Measurements from ENCODE around the gene ABCA2. TPM values are rescaled to one million over a fixed set of nuclear protein-coding genes. Genes with fewer than 3 reads are reported as not detected.
"Not testable (repeated sequence)": the region's sequence is repeated elsewhere in the genome, so short reads cannot be mapped to it uniquely, and the experiment has no call there.

ABCA2 gene
- total RNA-seq, 4 donors from 2014 or later = 13.5 to 24.3 (median 19.3) TPM

- 99 to 100% methylated on average over 1 to 12 of the region's 23 CpGs for whole genome bisulfite sequencing, 2 donors (ENCODE audit: low coverage in 1 of 2)
- no peaks in the 10 kb centered on the region for H3K9me3 ChIP-seq
- no peaks in the 10 kb centered on the region for H3K36me3 ChIP-seq
- peaks cover 0 to 23% (median 5%) of the 10 kb centered on the region in 3 donors for H3K4me1 ChIP-seq
- H3K27me3 ChIP-seq = peaks cover 49% of the 10 kb centered on the region
- TF ChIP-seq EP300 (IDR thresholded peaks at IDR 0.05) (no peak), CTCF (IDR thresholded peaks at IDR 0.05) (no peak), POLR2A (IDR thresholded peaks at IDR 0.05) (no peak), POLR2AphosphoS5 (IDR thresholded peaks at IDR 0.05) (no peak)
- ATAC-seq = no peak
- no peak overlapping the region for H3K27ac ChIP-seq
- no peak overlapping the region for H3K4me3 ChIP-seq
Observed at GRCh38 chr9:137065336-137065967, 37.4 kb upstream of the ABCA2 start.

- no peak for ATAC-seq
- WGBS, 2 donors (ENCODE audit: low coverage in 1 of 2) = no CpG with 5 or more reads among the region's 12 CpGs
Observed at GRCh38 chr9:137064880-137065164, 36.8 kb upstream of the ABCA2 start.

GRCh38 chr9:137064027-137064879, 36.2 kb upstream of the ABCA2 start:
- no peaks in the 10 kb centered on the region for H3K9me3 ChIP-seq
- peaks cover 38% of the 10 kb centered on the region for H3K27me3 ChIP-seq
- no peak overlapping the region for H3K4me3 ChIP-seq
- 72% methylated on average over 7 of the region's 55 CpGs; no CpG with 5 or more reads in 1 of the 2 donors for WGBS, 2 donors (ENCODE audit: low coverage in 1 of 2)
- TF ChIP-seq EP300 (IDR thresholded peaks at IDR 0.05) (no peak), CTCF (IDR thresholded peaks at IDR 0.05) (peak in 3 of 4 experiments; percentile 95 to 98 (median 96)), POLR2AphosphoS5 (IDR thresholded peaks at IDR 0.05) (no peak), POLR2A (IDR thresholded peaks at IDR 0.05) (no peak)
- H3K36me3 ChIP-seq = no peaks in the 10 kb centered on the region
- no peak overlapping the region for H3K27ac ChIP-seq
- H3K4me1 ChIP-seq = peaks cover 0 to 11% (median 5%) of the 10 kb centered on the region in 3 donors
- peak; percentile 60 for ATAC-seq

More at GRCh38 chr9:137064880-137065164, 36.8 kb upstream of the ABCA2 start:
- H3K4me1 ChIP-seq = peaks cover 0 to 17% (median 5%) of the 10 kb centered on the region in 3 donors
- H3K36me3 ChIP-seq = no peaks in the 10 kb centered on the region
- no peaks in the 10 kb centered on the region for H3K9me3 ChIP-seq
- H3K4me3 ChIP-seq = no peak overlapping the region
- TF ChIP-seq EP300 (IDR thresholded peaks at IDR 0.05) = no peak
- no peak for TF ChIP-seq CTCF (IDR thresholded peaks at IDR 0.05)
- no peak for TF ChIP-seq POLR2AphosphoS5 (IDR thresholded peaks at IDR 0.05)
- no peak for TF ChIP-seq POLR2A (IDR thresholded peaks at IDR 0.05)
- peaks cover 44% of the 10 kb centered on the region for H3K27me3 ChIP-seq
- H3K27ac ChIP-seq = no peak overlapping the region

GRCh38 chr9:137063311-137064026, 35.4 kb upstream of the ABCA2 start:
- no peak overlapping the region for H3K4me3 ChIP-seq
- no peaks in the 10 kb centered on the region for H3K9me3 ChIP-seq
- no peak overlapping the region for H3K27ac ChIP-seq
- peaks cover 0 to 9% (median 5%) of the 10 kb centered on the region in 3 donors for H3K4me1 ChIP-seq
- WGBS, 2 donors (ENCODE audit: low coverage in 1 of 2) = no CpG with 5 or more reads among the region's 26 CpGs
- no peak for ATAC-seq
- TF ChIP-seq POLR2A (IDR thresholded peaks at IDR 0.05) = no peak
- no peak for TF ChIP-seq CTCF (IDR thresholded peaks at IDR 0.05)
- TF ChIP-seq POLR2AphosphoS5 (IDR thresholded peaks at IDR 0.05) = no peak
- TF ChIP-seq EP300 (IDR thresholded peaks at IDR 0.05) = no peak
- no peaks in the 10 kb centered on the region for H3K36me3 ChIP-seq
- H3K27me3 ChIP-seq = peaks cover 30% of the 10 kb centered on the region

- not testable (repeated sequence) for H3K36me3 ChIP-seq, ATAC-seq, H3K27ac ChIP-seq, H3K9me3 ChIP-seq, H3K4me3 ChIP-seq
- peaks cover 0 to 13% (median 5%) of the 10 kb centered on the region in 3 donors for H3K4me1 ChIP-seq
- WGBS, 2 donors (ENCODE audit: low coverage in 1 of 2) = 100% methylated on average over 1 of the region's 9 CpGs; no CpG with 5 or more reads in 1 of the 2 donors
- peaks cover 23% of the 10 kb centered on the region for H3K27me3 ChIP-seq
Observed at GRCh38 chr9:137062798-137063197, 34.8 kb upstream of the ABCA2 start.
